Right ventricle myocardium inferior (tissue), 1 donor: ENCODE data around the gene SH3GL3. TPM values are rescaled to one million over a fixed set of nuclear protein-coding genes. Genes with fewer than 3 reads are reported as not detected.

Experiments used
- ATAC-seq: fragments of 200-7000 bp; cut with Tn5 transposase; one replicate; pipeline ENCODE4 v1.9.1; 2020; ENCODE audit warnings: mild to moderate bottlenecking, moderate library complexity
- DNase-seq: peaks from one replicate; pipeline ENCODE4 v3.0.0; 2021; ENCODE audit errors: missing footprints
- intact Hi-C: fragments of 100-400 bp; cut with DNase I; formaldehyde crosslinking; loops from one replicate; pipeline ENCODE4 v1.11.0; 2022
- total RNA-seq: library from RNA; stranded (reverse); fragmentation: NEBNext Ultra II Directional; extraction: Animal tissue kit (Norgen Biotek cat#: 25700); gene quantifications from one replicate; pipeline ENCODE4 v1.2.1, GENCODE V29; 2021
- donor health status: DM: no; HTN: yes; CAD: no; lungs with severe emphysema.

SH3GL3 gene
- total RNA-seq, 1 donor from 2014 or later: not detected

DNA sequence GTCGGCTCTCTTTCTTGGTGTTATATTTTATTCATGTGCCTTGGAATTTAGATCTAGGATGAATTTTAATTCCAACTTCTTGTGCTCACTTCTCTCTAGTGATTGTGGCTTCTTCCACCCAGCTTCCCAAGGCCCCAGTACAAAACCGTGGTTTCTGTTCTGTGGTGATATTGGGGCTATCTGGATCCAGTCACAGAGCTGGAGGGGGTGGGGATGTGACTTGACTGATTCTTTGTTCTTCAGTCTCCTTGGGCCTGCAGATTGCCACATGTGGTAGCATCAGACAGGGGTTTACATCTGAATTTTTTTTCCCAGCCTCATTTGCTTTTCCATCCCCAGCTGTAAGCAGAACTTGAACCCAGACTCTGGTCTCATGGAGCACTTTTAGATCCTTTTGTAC is 108.2 kb downstream of the SH3GL3 start:
- intact Hi-C loops: no loop called here
- DNase-seq: no peak
- ATAC-seq: no peak

DNA sequence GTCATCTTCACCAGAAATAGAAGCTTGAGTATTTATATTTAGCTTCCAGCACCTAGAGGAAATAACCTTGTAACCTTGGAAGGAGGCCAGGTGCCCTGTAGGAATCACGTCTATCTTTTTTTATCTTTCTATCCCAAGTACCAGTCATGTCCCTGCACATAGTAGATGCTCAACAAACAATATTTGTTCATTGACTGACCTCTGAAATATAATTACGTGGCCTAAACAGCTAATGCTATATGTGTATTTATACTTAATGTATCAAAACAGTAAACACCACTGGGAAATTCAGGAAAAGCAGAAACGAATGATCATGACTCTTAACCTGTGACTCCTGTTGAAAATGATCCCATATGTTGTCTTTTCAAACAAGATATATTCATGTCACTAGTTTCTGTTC is 108.9 kb downstream of the SH3GL3 start:
- DNase-seq (no peak), ATAC-seq (no peak)
- intact Hi-C loops: no loop called here

DNA sequence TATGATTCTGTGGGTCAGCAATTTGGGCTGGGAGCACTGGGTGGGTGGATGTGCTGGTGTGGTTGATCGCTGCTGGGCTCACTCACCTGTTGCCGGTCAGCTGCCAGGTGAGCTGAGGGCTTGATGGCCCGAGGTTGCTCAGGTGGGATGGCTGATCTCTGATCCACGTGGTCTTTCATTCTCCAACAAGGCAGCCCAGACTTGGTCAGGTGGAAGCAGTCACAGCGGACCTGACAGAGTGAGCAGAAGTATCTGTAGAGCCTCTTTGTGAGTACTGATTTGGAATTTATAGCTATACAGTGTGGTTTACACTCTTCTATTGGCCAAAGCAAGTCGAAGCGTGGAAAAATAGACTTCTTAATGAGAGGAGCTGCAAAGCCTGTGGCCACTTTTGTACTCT is 109.6 kb downstream of the SH3GL3 start:
- no peak for DNase-seq
- no peak for ATAC-seq
- intact Hi-C loops: no loop called here

DNA sequence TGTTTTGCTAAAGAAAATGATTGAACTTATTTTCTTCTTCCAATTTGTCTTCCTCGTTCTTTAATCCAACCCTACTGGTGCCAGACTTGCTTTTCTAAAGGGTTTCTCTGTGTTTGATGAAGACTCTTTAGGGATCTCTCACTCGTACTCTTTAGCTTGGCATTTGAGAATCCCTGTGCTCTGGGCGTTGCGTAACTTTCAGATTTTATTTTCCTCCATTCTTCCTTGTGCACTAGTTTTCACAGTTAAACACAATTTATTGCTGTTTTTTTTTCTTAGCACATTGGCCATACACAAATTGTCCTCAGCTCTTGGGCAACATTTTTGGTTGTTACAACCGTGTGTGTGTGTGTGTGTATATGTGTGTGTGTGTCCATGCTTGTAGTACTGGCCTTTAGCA is 111.0 kb downstream of the SH3GL3 start:
- DNase-seq: no peak
- ATAC-seq: no peak
- intact Hi-C loops: no loop called here

DNA sequence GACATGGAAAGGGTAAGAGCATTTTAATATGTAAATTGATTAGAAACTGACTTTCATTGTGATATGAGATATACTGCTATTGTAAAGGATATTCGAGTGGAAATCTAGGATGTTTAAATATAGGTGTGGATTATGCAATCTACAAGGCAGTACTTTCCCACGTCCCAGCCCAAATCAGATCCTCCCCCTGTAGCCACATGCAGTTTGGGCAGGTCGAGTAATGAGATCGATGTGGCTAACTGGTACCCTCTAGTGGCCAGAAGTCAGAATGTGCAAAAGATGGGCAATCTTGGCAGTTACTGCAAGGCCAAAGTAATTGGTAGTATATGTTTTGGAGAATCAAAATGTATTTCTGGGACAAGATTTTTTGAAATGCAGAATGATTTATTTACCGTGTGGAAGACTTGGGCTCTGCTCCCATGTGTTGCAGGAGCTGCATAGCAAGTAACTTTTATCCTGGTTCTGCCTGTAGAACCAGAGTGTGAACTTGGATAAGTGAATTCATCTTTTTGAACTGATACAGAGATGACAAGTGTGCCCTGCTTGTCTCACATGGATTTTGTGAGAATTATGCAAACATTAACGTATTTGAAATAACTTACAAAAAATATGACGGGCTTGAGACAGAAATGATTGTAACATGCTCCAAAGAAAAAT is 112.3 kb downstream of the SH3GL3 start:
- ATAC-seq (peak; percentile 76), DNase-seq (no peak)
- intact Hi-C loops: loop anchor here (1.0 kb wide), 2 partner anchors 121 to 311 kb away; no protein-coding TSS in a partner anchor

DNA sequence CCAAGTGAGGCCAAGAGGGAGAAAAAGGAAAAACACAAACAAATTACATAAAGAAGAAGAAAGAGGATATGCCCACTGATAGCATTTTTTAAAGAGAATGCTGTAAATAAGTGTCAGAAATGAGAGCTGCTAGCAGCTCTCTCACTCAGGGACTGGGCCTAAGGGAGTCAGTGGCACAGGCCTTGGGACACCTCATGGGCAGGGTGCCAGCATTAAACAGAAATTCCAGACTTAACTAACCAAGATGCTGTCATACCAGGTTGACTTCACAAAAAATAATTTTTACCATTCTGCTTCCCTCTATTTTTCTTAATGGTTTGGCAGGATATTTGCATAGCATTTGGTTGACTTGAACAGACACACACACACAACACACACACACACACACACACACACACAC is 114.5 kb downstream of the SH3GL3 start:
- intact Hi-C loops: no loop called here
- DNase-seq (no peak), ATAC-seq (no peak)

DNA sequence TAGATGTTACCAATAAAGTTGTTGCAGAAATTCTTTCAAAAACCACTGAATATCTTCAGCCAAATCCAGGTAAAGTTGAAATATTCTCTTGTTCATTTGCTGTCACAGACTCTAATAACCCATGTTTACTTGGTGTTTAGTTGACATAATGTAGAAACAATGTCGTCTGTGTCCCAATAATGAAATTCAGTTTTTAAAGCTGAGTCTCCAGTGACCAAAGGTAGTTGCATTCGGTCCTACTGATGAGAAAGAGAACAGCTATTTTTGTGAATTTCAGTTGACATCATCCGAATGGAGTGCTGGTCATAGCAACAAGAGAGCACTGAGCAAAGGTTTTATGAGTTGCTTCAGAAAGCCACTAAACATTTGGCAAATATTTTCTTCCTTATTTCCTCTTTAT is 118.0 kb downstream of the SH3GL3 start:
- ATAC-seq: no peak
- intact Hi-C loops: loop anchor here (5.0 kb wide), 2 partner anchors 182 to 472 kb away; no protein-coding TSS in a partner anchor
- DNase-seq: no peak

DNA sequence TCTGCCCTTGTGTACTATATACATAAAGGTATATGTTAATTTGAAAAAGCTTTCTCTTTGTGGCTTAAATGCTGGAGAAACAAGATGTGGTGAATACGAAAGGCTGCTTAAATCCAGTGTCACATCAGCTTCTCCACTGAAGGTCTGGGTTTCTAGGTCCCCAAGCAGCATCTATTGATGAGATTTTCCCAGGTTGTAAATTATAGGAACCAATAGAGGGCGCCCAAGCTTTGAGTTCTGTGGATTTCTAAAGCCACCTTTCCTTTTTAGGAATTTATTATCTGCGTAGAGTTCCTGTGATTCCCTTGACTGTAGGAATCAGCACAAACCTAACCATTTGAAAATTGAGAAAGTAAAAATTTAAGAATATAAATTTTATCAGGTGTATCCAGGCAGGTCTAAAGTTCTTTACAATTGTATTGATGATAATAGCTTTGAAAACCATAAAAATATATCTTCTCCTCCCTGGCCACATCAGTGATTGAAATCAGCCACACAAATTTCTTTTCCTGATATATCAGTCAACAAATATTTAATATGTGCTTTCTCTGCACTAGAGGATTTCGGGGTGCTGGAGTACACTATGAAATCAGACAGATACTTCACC is 118.5 kb downstream of the SH3GL3 start:
- DNase-seq (no peak), ATAC-seq (no peak)
- intact Hi-C loops: loop anchor here (5.0 kb wide), 2 partner anchors 182 to 472 kb away; no protein-coding TSS in a partner anchor

DNA sequence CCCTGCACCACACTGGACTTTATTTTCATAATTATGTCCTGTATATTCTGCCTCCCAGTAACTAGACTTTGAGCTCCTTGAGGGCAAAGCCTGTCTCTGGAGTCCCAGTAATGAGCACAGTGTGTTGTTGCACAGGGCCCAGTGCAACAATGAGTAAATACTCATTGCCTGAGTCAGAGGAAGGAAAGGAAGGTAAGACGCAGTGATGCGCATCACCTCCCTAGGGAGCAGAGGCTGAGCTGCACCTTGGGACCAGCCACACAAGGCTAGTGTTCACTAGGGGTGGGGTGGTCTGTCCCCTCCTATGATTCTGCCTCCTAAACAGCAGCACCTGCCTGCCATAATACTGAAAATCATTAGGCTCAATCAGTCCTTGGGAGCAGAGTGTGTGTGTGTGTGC is 120.2 kb downstream of the SH3GL3 start:
- ATAC-seq (no peak), DNase-seq (no peak)
- intact Hi-C loops: loop anchor here (5.0 kb wide), 2 partner anchors 180 to 470 kb away; no protein-coding TSS in a partner anchor

DNA sequence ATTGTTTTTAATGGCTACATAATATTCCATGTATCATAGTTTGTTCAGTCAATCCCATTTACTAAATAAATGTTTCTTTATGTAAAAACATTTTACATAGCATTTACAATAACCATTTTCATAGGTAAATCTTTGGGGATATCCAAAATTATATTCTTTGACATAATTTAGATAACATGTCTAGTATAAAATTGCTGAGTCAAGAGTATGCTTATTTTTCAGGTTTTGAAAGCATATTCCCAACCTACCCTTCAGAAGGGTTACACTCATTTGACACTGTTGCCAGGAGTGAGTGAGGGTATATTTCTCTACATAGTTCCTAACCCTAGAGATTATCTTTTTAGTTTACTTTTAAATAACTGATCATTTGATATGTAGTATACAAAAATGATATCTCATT is 122.2 kb downstream of the SH3GL3 start:
- no peak for DNase-seq
- intact Hi-C loops: loop anchor here (5.0 kb wide), 2 partner anchors 178 to 468 kb away; no protein-coding TSS in a partner anchor
- no peak for ATAC-seq

DNA sequence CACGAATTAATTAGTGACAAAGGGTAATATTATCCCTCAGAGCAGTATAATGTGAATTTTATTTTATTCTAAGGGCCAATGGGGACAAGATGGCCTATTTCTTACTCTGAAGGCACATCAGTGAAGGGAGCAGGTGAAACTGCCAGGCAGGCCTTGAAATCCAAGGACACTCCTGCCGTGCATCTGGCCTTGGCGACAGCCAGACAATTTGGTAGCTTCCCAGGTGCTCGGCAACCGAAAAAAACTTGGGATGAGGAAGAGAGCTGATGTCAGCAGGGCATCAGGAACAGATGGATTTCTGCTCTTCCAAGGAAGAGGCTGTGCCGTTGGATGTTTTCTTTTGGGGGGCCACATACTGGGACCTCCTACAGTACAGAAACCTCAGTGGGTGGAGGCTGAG is 123.6 kb downstream of the SH3GL3 start:
- intact Hi-C loops: loop anchor here (5.0 kb wide), 1 partner anchor 82 kb away; the partner anchor contains the start of gene ADAMTSL3
- DNase-seq (no peak), ATAC-seq (no peak)

DNA sequence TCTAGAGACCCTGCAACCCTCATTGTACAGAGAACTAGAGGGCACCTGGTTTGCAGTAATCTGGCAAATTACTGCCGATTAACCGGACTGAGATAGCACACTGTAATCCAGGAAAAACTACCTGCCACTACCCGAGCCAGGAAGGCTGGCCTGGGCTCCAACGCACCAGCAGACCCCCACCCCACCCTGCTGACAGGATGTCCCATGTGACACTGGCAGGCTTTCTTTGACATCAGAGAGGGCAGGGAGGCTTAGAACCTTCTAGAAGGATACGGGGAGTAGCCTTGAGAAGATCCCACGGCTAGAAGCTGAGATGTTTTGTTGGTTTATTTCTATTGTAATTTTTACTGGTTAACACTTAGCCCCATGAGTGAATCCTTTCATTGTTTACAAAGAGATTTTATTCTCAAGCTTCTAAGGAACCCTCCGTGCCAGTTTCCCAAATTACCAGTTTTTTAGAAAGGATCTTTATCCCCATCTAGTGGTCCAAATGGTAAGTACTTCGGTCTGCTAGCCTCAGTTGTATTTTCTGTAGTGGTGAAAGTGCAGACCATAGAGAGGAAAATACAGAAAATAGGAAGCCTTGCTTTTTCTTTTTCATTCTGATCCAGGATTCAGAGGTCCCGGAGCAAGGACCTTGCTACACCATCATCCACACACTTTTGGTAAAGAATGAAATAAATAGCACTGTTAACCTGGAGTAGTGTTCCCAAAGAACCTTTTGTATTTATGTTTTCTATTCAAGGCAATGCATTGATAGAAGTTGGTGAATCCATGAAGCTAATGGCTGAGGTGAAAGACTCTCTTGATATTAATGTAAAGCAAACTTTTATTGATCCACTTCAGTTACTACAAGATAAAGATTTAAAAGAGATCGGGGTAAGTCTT is 124.9 kb downstream of the SH3GL3 start:
- intact Hi-C loops: loop anchor here (5.0 kb wide), 1 partner anchor 80 kb away; the partner anchor contains the start of gene ADAMTSL3

DNA sequence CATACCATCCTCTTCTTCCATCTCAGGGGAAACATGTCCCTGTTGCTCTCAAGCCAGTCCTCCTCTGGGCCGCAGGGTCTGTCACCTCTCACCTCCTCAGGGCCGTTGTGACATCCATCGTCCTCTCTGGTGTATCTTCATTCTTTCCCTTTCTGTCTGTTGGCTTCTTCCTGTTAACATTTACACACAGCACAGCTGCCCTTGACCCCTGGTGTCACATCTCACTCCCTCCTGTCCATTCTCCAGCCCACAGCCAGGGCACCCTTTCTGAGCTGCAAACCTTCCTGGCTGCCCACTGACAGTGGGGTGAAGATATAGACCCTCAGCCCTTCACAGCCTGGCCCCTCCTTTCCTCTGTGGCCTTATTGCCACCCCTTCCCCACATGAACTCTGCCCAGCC is 127.2 kb downstream of the SH3GL3 start:
- no peak for DNase-seq
- ATAC-seq: no peak
- intact Hi-C loops: loop anchor here (5.0 kb wide), 1 partner anchor 78 kb away; the partner anchor contains the start of gene ADAMTSL3

More for the DNA sequence above, 124.9 kb downstream of the SH3GL3 start:
- no peak for ATAC-seq
- DNase-seq: no peak

DNA sequence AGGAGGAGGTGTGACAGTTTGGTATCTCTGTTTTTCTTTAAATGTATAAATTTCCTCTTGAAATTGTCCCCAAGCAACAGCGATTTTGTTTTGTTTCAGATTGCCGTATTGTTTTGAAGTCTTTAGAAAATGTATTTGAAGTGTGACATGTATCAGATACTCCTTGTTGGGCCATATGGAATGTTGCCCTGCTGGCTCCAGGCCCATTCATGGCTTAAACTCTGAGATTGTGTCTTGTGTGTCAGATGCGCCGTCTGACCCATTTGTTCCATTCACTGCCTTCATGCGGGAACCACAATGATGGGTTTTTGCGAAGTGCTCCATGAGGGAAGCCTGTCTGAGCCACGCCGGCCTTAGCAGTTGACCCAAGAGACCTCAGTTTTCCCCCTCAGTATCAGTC is 131.6 kb downstream of the SH3GL3 start:
- ATAC-seq (no peak), DNase-seq (no peak)
- intact Hi-C loops: no loop called here

DNA sequence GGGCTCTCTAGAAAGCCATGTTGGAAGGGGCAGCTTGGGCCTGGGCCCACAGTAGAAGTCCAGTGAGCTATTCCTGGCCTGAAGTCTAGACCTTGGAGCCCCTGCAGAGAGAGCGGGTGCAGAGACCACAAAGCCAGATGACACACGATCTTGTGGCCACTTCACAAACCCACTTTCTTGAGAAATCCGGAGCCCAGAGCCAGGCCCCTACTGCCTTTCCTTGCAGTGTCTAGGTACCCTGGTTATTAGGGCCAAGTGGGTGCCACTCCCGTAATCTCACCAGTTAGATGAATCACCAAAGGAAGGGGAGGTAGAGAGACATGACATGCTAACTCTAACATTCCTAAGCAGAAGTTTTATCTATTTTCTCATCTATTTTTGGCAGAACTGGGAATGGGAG is 134.2 kb downstream of the SH3GL3 start:
- intact Hi-C loops: no loop called here
- DNase-seq (no peak), ATAC-seq (no peak)

DNA sequence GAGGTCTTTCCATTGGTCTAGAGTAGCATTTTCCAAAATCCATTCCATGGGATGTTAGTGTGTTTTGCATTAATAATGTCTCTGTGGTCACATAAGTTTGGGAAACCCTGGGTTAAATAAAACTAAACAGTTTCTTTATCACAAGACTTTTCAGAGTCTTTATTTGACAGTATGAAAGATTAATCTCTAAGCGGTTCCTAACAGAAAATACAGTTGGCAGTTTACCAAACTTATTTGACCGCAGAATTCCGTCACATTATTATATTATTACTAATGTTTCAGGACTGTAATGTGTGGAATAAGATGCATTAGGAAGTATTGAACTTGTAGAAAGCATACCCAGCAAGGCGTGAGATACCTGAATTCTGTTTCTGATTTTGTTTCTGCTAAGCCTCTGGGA is 135.2 kb downstream of the SH3GL3 start:
- no peak for ATAC-seq
- DNase-seq: no peak
- intact Hi-C loops: no loop called here

DNA sequence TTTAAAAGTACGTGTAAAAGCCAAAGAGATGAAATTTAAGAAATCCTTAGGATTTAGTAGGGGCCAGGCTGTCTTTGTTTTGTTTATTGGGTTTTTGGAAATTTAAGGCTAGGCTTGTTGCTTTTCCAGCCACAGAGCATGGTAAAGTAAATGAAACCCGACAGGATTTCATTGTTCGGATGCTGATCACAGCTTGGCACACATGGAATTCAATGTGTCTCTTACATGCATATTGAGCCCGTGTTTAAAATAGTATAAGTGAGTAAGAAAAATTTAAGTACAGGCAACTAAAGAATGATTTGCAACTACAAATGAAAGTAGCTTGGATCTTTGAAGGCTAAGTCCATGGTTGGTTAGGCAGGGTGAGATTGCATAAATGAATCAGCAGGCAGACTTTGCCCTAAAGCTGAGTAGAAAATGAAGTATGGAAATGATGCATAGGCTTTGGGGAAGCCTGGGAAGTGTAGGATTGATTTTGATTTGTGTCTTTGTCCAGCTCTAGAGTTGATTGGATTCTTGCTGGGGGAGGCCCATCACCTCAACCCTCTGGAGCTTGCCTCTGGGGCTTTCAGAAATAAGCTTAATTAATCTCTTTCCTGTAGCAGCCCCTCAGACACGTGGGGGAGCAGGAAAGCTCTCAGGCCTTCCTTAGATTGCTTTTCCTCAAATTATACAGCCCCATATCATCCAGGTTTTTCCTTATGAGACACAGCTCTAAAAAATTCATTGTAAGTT is 138.6 kb downstream of the SH3GL3 start:
- intact Hi-C loops: no loop called here
- no peak for ATAC-seq
- DNase-seq: no peak

DNA sequence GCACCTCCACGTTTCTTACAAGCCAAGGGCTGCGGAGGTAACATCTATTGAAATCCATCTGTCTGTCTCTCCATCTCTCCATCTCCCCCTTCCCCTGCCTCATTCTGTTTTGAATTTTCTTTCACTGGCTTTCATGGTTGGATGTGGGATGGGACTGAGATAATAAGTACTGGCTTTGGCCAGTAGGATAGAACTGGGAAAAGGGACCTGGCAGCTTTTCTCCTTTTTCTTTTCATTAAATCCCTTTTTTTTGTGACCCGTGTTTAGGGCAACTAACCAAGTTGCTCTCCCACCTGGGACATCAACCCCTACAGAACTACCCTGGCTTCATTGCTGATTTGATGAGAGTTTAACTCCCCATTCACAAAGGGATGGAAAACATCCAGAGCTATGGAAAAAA is 139.9 kb downstream of the SH3GL3 start:
- intact Hi-C loops: no loop called here
- ATAC-seq (peak; percentile 37), DNase-seq (no peak)

DNA sequence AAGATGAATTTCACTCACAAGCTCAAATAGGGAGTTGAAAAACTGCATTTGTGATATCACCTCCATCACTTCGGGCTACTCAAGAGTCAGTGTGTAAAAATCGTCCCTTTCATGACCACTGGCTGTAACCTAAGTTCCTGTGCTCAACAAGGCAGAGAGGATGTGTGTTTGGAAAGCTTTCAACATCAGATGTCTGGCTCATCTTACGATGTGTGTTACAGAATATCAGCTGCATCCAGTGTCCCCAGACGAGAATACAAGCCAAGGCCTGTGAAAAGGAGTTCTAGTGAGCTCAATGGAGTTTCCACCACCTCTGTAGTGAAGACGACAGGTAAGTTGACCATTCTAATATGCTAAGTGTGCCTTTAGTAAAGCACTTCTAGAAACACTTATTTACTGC is 141.3 kb downstream of the SH3GL3 start:
- ATAC-seq: no peak
- DNase-seq: no peak
- intact Hi-C loops: no loop called here
